HUES48 (cell line): ENCODE results near the gene HOXC6.
"Not testable (repeated sequence)": the region's sequence is repeated elsewhere in the genome, so short reads cannot be mapped to it uniquely, and the experiment has no call there.

Source experiments
- H3K27ac ChIP-seq: one replicate; pipeline ENCODE4 v1.7.0; 2013; ENCODE audit warnings: low read depth, low read length, inconsistent platforms
- H3K27me3 ChIP-seq: 2 replicates; pipeline ENCODE4 v1.6.1; 2013; ENCODE audit warnings: mild to moderate bottlenecking, low read length; ENCODE audit not compliant: control insufficient read depth, insufficient read depth
- H3K36me3 ChIP-seq: 2 replicates; pipeline ENCODE4 v1.6.1; 2013; ENCODE audit warnings: low read length; ENCODE audit not compliant: control insufficient read depth, insufficient read depth
- H3K4me1 ChIP-seq: 2 replicates; pipeline ENCODE4 v1.6.1; 2013; ENCODE audit warnings: mild to moderate bottlenecking, low read length; ENCODE audit not compliant: control insufficient read depth, insufficient read depth
- H3K4me3 ChIP-seq: 2 replicates; pipeline ENCODE4 v1.5.1; 2013; ENCODE audit warnings: mild to moderate bottlenecking, low read depth, low read length
- H3K9ac ChIP-seq: 2 replicates; pipeline ENCODE4 v1.6.1; 2013; ENCODE audit warnings: mild to moderate bottlenecking, low read depth, low read length, moderate library complexity
- H3K9me3 ChIP-seq: 2 replicates; pipeline ENCODE4 v1.6.1; 2013; ENCODE audit warnings: low read length; ENCODE audit not compliant: control insufficient read depth, insufficient read depth

Gene HOXC6

DNA sequence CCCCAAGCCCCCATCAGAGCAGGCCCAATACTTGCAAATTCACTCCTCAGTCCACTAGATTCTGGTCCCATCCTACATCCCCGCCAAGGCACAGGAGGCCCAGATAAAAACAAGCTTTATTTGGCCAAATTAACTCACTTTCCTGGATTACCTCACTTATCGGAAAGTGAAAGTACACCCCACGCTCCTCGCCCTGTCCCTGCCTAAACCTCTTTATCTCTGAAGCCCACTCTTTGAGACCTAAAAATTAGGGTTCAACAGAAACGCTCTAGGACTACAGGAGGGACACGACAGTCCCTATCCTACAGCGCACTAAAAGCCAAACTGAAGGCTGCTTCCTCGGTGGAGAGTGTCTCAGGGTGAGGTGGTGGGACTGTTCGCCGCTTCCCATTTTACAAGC lies 49.6 kb downstream of the HOXC6 start:
- not testable (repeated sequence) for H3K9ac ChIP-seq, H3K4me3 ChIP-seq, H3K27ac ChIP-seq, H3K36me3 ChIP-seq, H3K9me3 ChIP-seq
- peaks cover 88% of the 10 kb centered on the region for H3K27me3 ChIP-seq
- H3K4me1 ChIP-seq, result peaks cover 18% of the 10 kb centered on the region

DNA sequence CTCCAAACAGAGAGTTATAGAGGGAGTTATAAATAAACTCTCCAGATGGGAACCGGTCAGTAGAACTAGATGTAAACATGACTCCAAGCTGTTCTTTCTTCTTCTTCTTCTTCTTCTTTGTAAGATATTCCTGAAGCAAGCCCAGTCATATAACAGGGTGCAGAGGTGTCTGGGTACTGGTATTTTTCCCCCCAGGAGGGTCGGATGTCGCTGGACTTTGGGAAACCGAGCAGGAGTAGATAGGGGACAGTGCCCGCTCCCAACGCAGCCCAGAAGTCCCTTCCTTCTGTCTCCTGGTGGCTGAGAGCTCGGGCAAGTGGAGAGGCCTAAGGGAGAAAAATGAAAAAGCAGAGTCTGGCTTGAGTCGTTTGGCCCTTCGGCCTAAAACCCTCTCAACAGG lies 50.9 kb downstream of the HOXC6 start:
- Histone ChIP-seq H3K27me3 (peaks cover 91% of the 10 kb centered on the region), H3K4me1 (peaks cover 18% of the 10 kb centered on the region)
- not testable (repeated sequence) for H3K36me3 ChIP-seq, H3K4me3 ChIP-seq, H3K9me3 ChIP-seq, H3K27ac ChIP-seq, H3K9ac ChIP-seq
